OCI-M2 (cell line): ENCODE results near the gene SRF.

Experiments used
- DNase-seq: peaks from one replicate; lab custom pipeline; 2025; ENCODE audit not compliant: unreplicated experiment; lab: John Stamatoyannopoulos, UW

SRF gene

DNA sequence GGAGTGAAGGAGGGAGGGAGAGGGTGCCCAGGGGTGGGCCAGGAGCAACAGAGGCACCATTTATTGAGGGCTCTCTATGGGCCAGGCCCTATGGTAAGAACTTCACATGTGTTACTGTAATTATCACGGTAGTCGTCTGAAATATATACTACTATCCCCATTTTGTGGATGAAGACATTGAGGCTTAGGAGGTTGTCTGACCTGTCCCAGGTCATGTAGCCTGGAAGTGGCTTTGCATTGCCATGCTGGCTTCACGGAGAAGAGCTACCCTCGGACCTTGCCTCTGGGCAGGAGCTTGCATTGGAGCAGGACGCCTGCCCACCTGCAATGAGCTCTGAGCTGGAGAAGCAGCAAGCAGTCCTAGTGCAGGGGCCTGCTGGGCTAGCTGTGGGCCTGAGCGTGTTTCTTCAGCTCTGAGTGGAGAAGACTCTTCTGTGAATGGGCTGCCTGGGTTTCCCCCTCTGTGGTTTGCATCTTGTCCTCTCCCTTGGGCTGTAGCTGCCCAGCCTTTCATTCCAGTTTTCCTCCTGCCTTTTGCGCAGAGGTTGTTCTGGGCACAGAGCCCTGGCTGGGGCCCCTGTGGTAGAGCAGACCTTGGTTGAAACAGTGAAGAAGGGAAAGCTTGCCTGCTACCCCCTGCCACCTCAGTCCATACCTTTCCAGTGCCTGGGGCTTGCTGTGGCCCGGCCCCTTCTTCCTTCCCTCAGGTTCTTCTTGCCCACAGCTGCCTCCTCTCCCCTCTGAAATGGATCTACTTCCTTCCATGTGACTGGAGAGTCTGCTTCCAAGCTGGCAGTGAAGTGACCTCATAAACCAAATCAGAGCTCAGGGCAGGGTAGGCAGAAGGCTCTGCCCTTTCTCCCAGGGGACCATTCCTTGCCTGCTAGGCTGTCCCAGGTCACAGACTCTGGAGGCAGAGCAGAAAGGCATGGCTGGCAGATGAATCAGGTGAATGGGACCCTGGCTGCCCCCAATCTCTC lies 24.1 kb upstream of the SRF start:
- DNase-seq = no peak

DNA sequence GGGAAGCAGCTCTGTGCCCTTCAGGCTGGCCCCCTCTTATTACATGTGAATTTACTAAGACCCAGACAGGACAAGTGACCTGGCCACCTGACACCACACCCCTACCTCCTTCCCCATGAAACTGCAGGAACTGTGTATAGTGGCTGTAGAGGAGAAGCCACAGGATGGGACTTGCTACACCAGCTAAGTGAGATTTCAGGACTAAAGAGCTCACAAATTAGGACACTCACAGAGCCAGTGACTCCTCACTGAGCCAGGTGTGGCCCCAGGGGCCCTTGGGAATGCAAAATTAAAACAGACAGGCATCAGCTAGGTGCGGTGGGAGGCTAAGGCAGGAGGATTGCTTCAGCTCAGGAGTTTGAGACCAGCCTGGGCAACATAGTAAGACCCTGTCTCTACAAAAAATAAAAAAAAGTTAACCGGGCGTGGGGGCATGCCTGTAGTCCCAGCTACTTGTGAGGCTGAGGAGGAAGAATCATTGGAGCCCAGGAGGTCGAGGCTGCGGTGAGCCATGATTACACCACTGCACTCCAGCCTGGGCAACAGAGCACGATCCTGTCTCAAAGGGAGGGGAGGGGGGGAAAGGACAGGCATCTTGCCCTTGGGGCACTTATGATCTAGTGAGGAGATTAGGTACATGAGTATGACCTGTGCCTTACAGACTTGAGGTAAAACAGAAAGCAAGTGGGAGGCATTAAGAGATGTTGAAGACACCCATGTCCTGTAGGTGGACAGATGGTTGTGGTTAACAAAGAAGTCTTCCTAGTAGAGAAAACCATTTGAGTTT lies 23.2 kb upstream of the SRF start:
- DNase-seq = no peak

DNA sequence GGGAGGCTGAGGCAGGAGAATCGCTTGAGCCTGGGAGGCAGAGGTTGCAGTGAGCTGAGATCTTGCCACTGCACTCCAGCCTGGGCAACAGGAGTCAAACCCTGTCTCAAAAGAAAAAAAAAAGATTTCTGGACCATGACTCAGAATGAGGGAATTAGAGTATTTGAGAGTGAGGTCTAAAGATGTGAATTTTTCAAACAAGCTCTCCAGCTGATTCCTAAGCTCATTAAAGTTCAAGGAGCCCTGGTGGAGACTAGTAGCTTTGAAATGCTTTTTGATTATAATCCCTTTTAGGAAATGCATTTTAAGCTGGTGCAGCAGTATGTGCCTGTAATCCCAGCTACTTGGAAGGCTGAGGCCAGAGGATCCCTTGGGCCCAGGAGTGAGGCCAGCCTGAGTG lies 21.8 kb upstream of the SRF start:
- DNase-seq = no peak

DNA sequence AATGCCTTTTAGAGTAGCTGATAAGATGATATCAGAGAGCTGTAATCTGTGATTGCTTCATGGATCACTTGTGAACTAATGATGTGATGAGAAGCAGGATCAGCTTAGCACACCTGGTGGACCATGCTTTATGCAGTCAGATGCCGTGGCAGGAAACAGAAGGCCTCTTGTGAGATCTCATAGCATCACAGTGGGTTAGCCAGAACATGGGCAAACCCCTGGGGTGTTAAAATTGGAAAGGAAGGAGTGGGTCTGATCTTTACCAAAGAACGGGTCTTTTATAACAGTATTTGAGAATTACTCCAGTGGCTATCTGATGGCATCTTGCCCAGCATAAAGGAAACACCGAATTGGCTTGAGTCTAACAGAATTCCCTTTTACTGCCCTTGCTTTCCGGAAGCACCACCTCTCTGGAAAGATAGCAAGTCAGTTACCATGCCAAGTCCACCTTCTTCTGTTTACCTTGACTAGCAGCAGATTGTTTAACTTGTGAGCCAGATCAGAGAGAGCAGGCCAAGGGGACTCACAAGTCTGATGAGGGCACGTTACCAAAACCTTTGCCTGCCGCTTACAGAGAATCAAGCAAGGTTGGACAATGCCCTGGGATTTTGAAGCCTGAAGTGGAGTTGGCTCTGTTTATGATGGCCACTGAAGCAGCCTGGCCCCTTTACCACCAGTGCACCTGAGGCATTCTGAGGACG lies 20.9 kb upstream of the SRF start:
- DNase-seq = no peak

DNA sequence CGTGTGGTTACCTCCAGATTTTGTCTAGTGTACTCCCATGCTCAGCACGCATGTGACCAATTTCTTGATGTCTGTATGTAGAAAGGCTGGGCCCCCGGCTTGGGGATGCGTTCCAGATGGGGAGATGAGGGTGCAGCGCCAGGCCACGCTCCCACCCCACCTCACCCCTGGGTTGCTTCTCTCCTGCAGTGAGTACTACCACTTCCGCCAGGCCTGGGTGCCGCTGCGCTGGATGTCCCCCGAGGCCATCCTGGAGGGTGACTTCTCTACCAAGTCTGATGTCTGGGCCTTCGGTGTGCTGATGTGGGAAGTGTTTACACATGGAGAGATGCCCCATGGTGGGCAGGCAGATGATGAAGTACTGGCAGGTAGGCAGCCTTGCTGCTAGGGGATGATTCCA lies 11.5 kb upstream of the SRF start:
- no peak for DNase-seq

DNA sequence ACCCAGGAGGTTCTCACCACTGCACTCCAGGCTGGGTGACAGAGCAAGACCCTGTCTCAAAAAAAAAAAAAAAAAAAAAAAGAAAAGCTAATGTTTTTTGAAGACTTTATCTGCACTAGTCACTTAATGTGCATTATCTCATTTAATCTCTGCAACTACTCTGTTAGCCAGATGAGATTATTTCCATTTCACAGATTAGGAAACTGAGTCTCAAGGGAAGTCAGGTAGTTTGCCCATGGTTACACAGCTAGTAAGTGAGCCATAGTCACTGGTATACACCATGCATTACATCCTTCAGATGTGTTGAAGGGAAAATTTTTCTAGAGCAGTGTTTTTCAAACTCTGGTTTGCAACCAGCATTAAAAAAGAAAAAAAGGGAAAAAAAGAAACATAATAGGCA lies 7.2 kb upstream of the SRF start:
- DNase-seq = no peak

DNA sequence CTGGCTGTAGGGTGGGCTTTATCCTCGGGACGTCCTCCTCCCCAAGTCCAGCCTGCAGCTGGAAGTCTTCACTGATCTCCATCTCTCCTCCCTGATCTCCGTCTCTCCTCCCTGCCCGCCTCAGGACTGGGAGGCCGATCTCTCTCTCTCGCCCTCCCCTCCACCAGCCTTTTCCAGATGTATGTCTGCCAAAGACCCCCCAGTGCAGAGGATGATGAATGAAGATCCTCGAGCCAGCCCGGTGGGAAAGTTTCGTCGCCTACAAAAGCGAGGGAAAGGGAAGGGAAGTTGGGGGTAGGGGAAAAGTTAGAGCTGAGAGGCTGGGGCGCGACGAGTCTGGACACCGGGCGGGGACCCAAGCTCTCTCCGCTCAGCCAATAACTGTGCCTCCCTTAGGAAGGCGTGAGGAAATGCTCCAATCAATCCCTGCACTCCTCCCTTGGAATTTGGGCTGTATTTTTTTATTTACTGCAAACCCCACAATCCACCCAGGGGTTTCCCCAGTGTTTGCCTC lies 595 bp upstream of the SRF start:
- no peak for DNase-seq

DNA sequence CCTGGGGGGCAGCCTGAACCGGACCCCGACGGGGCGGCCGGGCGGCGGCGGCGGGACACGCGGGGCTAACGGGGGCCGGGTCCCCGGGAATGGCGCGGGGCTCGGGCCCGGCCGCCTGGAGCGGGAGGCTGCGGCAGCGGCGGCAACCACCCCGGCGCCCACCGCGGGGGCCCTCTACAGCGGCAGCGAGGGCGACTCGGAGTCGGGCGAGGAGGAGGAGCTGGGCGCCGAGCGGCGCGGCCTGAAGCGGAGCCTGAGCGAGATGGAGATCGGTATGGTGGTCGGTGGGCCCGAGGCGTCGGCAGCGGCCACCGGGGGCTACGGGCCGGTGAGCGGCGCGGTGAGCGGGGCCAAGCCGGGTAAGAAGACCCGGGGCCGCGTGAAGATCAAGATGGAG lies 636 bp downstream of the SRF start:
- no peak for DNase-seq

DNA sequence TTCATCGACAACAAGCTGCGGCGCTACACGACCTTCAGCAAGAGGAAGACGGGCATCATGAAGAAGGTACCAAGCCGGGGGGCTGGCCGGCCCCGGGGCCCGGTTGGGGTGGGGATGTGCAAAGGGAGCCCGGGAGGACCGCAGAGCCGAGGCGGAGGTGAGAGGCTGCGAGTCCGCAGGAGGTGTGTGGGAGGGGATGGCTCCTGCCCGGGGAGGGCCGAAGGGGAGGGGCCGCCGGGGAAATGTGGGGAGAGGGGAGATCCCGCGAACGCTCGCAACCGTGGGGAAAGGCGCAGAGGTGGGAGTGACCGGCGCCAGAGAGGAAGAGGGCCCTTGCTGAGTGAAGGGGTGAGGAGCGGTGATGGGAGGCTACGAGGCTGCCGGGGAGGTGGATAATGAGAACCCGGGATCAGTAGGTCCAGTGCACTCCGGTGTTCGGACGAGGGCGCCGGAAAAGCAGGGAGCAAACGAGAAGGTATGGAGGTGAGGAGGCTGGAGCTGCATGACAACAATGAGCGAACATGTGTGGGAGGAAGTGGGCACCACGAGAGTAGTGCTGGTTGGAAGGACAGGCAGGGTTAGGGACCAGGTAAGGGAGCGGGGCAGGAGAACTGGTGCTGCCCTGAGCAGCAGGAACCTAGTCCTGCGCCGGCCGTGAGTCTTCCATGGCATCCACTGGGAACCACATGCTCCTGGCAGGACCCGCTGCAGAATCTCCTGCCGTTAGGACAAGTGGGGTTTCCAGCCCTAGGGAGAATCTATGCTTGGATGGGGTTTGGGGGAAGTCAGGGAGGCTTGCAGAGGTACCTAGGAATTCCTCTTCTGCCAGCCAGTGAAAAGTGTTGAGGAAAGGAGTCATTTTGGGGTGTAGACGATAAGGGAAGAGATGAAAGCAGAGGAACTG lies 1.3 kb downstream of the SRF start:
- DNase-seq = no peak

DNA sequence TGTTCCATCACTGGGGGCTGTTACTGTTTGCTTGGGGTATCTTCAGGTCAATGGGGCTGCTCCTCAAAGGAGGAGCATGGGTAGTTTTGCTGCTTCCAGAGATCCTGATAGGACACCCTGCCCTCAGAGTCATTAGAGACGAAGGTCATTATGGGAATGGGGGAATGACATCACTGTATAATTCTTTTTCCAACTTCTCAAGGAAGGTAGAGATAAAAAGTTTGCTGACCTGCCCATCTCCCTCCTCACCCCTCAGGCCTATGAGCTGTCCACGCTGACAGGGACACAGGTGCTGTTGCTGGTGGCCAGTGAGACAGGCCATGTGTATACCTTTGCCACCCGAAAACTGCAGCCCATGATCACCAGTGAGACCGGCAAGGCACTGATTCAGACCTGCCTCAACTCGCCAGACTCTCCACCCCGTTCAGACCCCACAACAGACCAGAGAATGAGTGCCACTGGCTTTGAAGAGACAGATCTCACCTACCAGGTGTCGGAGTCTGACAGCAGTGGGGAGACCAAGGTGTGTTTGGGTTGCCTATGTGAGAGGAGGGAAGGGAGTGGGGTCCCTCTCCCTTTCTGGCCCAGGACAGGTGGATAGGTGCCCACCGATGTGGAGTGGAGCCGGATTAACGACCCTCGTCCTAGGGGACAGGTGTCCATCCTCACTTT lies 2.7 kb downstream of the SRF start:
- no peak for DNase-seq

DNA sequence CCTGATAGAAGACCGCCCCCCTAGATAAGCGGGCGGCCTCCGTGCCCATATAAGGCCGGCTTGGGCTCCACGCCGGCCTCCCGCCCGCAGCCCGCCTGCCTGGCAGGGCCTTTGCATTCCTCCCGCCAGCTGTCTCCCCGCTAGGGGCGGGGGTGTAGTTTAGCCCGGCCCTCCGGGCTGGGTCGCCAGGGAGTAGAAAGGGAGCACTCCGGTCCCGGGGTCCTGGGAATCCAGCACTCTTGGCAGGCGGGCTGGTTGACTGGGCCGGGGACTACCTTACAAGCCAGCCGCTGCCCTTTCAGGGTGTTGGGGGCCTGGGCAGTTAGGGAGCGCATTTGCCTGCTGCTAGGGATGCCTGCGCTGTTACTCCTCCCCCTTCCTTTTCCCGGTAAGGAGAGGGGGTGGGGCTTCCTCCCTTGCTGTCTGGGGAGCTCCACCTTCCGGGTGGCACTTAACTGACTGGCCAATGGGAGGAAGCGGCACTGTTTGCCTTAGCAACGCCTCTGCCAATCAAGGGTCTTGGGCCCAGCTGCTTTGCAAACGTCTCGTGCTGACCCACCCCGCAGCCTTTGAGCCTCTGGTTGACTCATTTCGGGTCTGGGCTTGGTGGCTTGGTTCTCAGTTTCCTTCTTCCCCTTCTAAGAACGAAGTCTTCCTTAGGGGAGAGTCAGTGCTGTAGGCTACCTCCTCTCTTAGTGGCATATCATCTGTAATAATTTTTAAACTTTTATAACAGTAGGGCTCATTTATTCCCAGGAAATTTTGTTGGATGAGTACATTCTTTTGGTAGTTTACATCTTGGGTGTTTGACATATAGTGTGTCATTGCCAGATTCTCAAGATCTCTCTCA lies 3.4 kb downstream of the SRF start:
- no peak for DNase-seq

DNA sequence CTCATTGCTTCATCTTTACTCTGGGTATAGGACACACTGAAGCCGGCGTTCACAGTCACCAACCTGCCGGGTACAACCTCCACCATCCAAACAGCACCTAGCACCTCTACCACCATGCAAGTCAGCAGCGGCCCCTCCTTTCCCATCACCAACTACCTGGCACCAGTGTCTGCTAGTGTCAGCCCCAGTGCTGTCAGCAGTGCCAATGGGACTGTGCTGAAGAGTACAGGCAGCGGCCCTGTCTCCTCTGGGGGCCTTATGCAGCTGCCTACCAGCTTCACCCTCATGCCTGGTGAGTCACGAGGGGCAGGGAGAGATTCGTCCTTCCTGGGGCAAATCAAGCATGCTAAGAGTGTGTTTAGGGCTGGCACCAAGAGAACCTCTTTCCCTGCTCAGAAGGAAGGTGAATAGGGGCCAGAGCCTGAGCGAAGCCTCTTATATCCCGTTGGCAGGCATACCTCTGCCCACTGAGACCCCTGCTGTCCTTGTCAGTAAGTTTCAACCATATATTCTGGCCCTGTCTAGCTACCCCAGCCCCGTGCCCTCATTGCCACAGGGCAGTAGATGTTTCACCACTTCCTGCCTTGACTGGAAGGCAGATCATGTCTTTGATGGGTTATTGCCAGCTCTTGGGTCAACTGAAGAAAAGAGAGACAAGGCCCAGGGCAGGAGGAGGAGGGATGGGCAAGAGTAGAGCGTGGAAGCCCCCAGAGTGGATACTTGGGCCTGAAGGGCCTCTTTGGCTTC lies 4.8 kb downstream of the SRF start:
- no peak for DNase-seq

DNA sequence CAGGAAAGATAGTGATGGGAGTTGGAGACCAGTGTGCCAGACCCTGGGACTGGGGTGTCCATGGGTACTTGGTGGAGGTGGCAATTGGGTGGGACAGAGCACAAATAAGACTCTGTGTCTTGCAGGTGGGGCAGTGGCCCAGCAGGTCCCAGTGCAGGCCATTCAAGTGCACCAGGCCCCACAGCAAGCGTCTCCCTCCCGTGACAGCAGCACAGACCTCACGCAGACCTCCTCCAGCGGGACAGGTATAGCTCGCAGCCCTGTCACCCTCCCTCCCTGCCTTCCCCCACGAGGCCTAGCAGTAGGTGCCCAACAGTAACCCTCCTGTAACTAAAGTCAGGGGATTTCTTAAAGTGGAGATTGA lies 5.3 kb downstream of the SRF start:
- no peak for DNase-seq

DNA sequence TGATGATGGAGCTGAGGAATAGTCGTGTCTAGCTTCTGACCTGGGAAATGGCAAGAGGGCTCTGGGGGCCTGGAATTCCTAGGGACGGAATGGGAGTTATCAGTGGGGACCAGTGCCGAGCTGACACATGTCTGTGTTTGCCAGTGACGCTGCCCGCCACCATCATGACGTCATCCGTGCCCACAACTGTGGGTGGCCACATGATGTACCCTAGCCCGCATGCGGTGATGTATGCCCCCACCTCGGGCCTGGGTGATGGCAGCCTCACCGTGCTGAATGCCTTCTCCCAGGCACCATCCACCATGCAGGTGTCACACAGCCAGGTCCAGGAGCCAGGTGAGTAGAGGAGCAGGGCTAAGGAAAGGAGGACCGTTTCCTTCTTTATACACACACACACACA lies 7.1 kb downstream of the SRF start:
- no peak for DNase-seq

DNA sequence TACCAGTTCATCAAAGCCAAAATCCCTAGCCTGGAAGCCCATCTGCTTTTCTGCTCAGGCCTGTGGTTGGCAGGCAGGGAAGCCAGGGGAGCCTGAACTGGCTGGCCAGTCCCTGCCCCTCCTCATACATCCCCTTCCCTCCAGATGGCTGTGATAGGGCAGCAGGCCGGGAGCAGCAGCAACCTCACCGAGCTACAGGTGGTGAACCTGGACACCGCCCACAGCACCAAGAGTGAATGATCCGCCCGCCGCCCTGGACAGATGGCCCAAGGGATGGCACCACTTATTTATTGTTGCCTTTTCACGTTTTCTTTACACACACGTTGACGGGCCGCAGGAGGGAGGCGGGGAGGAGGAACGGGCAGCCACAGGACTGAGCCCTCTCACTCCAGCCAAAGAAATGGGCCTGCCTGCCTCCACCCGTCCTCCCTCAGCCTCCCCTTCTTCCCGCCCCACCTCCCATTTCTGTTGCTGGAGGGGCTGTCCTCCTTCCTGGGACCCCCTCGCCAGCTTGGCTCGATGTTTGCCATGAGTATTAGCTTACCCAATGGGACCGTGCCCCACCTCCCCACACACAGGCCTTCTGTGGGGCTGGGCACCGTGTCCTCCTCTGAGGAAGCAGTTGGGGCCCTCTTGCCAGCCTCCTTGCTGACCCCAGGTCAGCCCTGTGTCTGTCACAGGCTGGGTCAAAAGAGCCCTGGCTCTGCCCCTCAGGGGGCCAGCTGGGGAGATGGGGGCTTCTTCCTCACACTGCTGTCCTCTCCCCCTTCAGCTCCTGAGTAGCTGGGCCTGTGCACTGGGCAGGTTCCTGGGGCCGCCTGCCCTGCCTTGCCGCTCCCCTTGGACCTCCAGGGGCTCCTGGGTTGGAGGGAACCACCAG lies 8.1 kb downstream of the SRF start:
- DNase-seq = no peak

DNA sequence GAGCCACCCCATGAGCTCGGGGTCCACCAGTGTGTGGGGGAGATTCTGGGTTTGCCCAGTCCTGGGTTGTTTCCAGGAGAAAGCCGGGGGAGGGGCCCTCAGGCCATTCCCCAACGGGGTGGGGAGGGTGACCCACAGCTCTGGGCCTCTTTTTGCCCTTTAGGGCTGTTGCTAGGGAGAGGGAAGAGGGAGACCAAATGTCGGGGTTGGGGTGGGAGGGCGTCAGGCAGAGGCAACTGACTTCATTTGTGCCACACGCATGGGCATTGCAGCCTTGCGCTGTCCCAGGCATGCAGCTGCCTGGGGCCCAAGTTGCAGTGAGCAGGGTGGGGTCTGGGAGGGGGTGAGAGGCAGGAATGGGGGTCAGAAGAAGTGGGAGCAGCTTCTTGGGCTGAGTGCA lies 9.0 kb downstream of the SRF start:
- DNase-seq = no peak

DNA sequence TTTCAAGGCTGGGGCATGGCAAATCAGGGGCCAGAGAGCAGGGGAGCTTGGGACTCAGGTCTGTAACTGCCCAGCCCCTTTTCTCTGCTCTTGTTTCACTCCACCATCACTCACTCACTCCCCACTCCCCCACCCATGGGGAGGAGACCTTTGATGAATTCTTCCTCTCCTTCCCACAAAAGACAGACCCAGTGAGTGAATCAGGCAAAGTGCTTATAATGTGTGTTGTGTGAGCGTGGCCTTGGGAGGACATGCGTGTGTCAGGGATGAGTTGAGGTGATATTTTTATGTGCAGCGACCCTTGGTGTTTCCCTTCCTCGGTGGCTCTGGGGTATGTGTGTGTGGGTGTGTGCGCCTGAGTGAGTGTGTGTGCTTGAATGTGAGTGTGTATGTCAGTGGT lies 9.9 kb downstream of the SRF start:
- no peak for DNase-seq

DNA sequence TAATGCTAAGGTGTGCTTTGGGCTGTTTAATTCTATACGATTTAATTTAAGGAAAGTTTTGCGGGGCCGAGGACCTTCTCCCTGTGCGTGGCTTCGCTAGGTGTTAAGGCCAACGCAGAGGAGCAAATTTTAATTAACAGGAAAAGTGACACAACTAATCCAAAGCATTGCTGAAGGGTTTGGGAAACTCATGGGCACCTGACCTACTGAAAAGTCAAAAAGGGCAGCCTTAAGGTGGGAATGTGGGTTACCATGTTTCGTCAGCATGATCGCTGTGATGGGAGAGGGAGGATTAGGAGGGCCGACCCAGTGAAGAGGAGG lies 10.5 kb downstream of the SRF start:
- no peak for DNase-seq
